H1 (cell line): ENCODE data around the gene TRAPPC6A. TPM values are rescaled to one million over a fixed set of nuclear protein-coding genes. Genes with fewer than 3 reads are reported as not detected.

Experiments
- CTCF ChIA-PET: fragments of 300-600 bp; sonication (Branson Sonifier 250); formaldehyde crosslinking; loops from one replicate; lab custom pipeline; 2021; ENCODE audit not compliant: partially characterized antibody; lab: Charles Lee
- POLR2A ChIA-PET: fragments of 300-600 bp; sonication (Branson Sonifier 250); formaldehyde crosslinking; loops from one replicate; lab custom pipeline; 2021; ENCODE audit warnings: inconsistent platforms; ENCODE audit not compliant: partially characterized antibody; lab: Charles Lee
- DNase-seq, 2 experiments: peaks; one replicate each; pipeline versions ENCODE4 v3.0.0 to v3.0.0-alpha.2; 2010 to 2022; ENCODE audit warnings: low spot score in 2 of 2, low read depth in 1 of 2, mixed read lengths in 1 of 2
- FAIRE-seq: peaks from 2 replicates; lab custom pipeline; 2011; peaks lifted over from hg19 to GRCh38; lab: Jason Lieb, UNC
- H2AFZ ChIP-seq: 2 replicates; pipeline ENCODE4 v1.8.1; 2012; ENCODE audit warnings: low read length, inconsistent platforms
- H2AK5ac ChIP-seq: 2 replicates; pipeline ENCODE4 v1.6.1; 2013; ENCODE audit warnings: low read depth, low read length
- H2BK120ac ChIP-seq: replicated peaks from 2 replicates; pipeline ENCODE3; 2013; ENCODE audit warnings: low read depth, low read length, inconsistent platforms
- H2BK12ac ChIP-seq: 2 replicates; pipeline ENCODE4 v1.6.1; 2013; ENCODE audit warnings: low read depth, low read length
- H2BK15ac ChIP-seq: 2 replicates; pipeline ENCODE4 v1.6.1; 2013; ENCODE audit warnings: low read length
- H2BK20ac ChIP-seq: 2 replicates; pipeline ENCODE4 v1.6.1; 2013; ENCODE audit warnings: low read length
- H2BK5ac ChIP-seq: 2 replicates; pipeline ENCODE4 v1.6.1; 2013; ENCODE audit warnings: low read depth, low read length
- H3K14ac ChIP-seq: 2 replicates; pipeline ENCODE4 v1.6.1; 2013; ENCODE audit warnings: inconsistent platforms; ENCODE audit not compliant: insufficient read length
- H3K18ac ChIP-seq: 2 replicates; pipeline ENCODE4 v1.6.1; 2013; ENCODE audit warnings: low read length; ENCODE audit errors: extremely low read depth
- H3K23ac ChIP-seq: 2 replicates; pipeline ENCODE4 v1.6.1; 2013; ENCODE audit warnings: inconsistent platforms; ENCODE audit not compliant: insufficient read length
- H3K23me2 ChIP-seq: 2 replicates; pipeline ENCODE4 v1.6.1; 2013; ENCODE audit warnings: low read depth, low read length
- H3K27ac ChIP-seq: 2 replicates; pipeline ENCODE4 v1.6.1; 2011; ENCODE audit warnings: low read depth, low read length, inconsistent platforms
- H3K27me3 ChIP-seq, 4 experiments: replicated peaks in 1 of 4; 1 replicate in 1 of 4; 2 replicates in 3 of 4; pipeline versions ENCODE4 v1.6.1 to v1.8.1; 2011 to 2013; ENCODE audit warnings: low read length in 3 of 4, mild to moderate bottlenecking in 3 of 4, inconsistent platforms in 2 of 4, mixed read lengths in 2 of 4, moderate library complexity in 1 of 4; ENCODE audit not compliant: control insufficient read depth in 3 of 4, insufficient read depth in 3 of 4; ENCODE audit errors: extremely low read depth in 1 of 4
- H3K36me3 ChIP-seq, 4 experiments: 2 replicates each; pipeline versions ENCODE4 v1.6.1 to v1.8.1; 2011 to 2013; ENCODE audit warnings: mild to moderate bottlenecking in 4 of 4, low read length in 3 of 4, moderate library complexity in 2 of 4, control low read depth in 1 of 4, inconsistent platforms in 1 of 4; ENCODE audit not compliant: insufficient read depth in 4 of 4, control insufficient read depth in 2 of 4
- H3K4ac ChIP-seq: replicated peaks from 2 replicates; pipeline ENCODE3; 2013; ENCODE audit warnings: low read length, low read depth, mixed read lengths, inconsistent platforms; ENCODE audit not compliant: insufficient read length
- H3K4me1 ChIP-seq, 4 experiments: replicated peaks in 1 of 4; 1 replicate in 1 of 4; 2 replicates in 3 of 4; pipeline versions ENCODE4 v1.6.1 to v1.8.1; 2011 to 2013; ENCODE audit warnings: low read length in 3 of 4, inconsistent platforms in 2 of 4, mixed read lengths in 1 of 4; ENCODE audit not compliant: insufficient read depth in 4 of 4, control insufficient read depth in 3 of 4
- H3K4me2 ChIP-seq, 2 experiments: 2 replicates each; pipeline versions ENCODE4 v1.6.1 to v1.8.1; 2011 to 2013; ENCODE audit warnings: low read depth in 2 of 2, low read length in 2 of 2, control low read depth in 1 of 2, inconsistent platforms in 1 of 2, mild to moderate bottlenecking in 1 of 2; ENCODE audit not compliant: insufficient read depth in 1 of 2
- H3K4me3 ChIP-seq, 4 experiments: fragments of 200-600, 300-600 bp in 1 of 4; sonication (generic), shearing (Covaris generic), sonication (Bioruptor Twin) in 1 of 4; 2 replicates each; pipeline versions ENCODE4 v1.5.1 to v1.8.1; 2011 to 2016; ENCODE audit warnings: low read length in 4 of 4, low read depth in 3 of 4, control low read depth in 2 of 4, inconsistent platforms in 2 of 4, mild to moderate bottlenecking in 2 of 4, mixed read lengths in 1 of 4, moderate library complexity in 1 of 4; ENCODE audit not compliant: insufficient read depth in 2 of 4; ENCODE audit errors: extremely low read depth in 1 of 4
- H3K56ac ChIP-seq: replicated peaks from 2 replicates; pipeline ENCODE3; 2013; ENCODE audit warnings: low read depth, mild to moderate bottlenecking, mixed read lengths, low read length, inconsistent platforms; ENCODE audit not compliant: insufficient read length
- H3K79me1 ChIP-seq: 2 replicates; pipeline ENCODE4 v1.6.1; 2013; ENCODE audit warnings: low read depth, low read length, control low read depth
- H3K79me2 ChIP-seq, 2 experiments: 2 replicates each; pipeline versions ENCODE4 v1.6.1 to v1.8.1; 2012 to 2013; ENCODE audit warnings: low read length in 2 of 2, mild to moderate bottlenecking in 2 of 2, inconsistent platforms in 1 of 2; ENCODE audit not compliant: insufficient read depth in 2 of 2, control insufficient read depth in 1 of 2
- H3K9ac ChIP-seq, 4 experiments: replicated peaks in 1 of 4; 1 replicate in 1 of 4; 2 replicates in 3 of 4; pipeline versions ENCODE4 v1.6.1 to v1.8.1; 2011 to 2013; ENCODE audit warnings: low read depth in 3 of 4, low read length in 3 of 4, control low read depth in 2 of 4, mild to moderate bottlenecking in 2 of 4, moderate library complexity in 2 of 4, inconsistent platforms in 1 of 4; ENCODE audit errors: extremely low read depth in 1 of 4
- H3K9me3 ChIP-seq, 2 experiments: 2 replicates each; pipeline versions ENCODE4 v1.6.1 to v1.8.1; 2012 to 2013; ENCODE audit warnings: mild to moderate bottlenecking in 2 of 2, moderate library complexity in 2 of 2, control low read depth in 1 of 2, inconsistent platforms in 1 of 2, low read depth in 1 of 2, low read length in 1 of 2, mixed read lengths in 1 of 2; ENCODE audit not compliant: insufficient read depth in 2 of 2
- H4K20me1 ChIP-seq, 2 experiments: replicated peaks in 1 of 2; 2 replicates each; pipeline versions ENCODE3 to v1.8.1; 2011 to 2013; ENCODE audit warnings: inconsistent platforms in 2 of 2, low read length in 2 of 2, mild to moderate bottlenecking in 1 of 2; ENCODE audit not compliant: insufficient read depth in 2 of 2, control insufficient read depth in 1 of 2
- H4K5ac ChIP-seq: 2 replicates; pipeline ENCODE4 v1.6.1; 2013; ENCODE audit warnings: low read length, low read depth, mixed read lengths, inconsistent platforms; ENCODE audit not compliant: insufficient read length
- H4K8ac ChIP-seq: 2 replicates; pipeline ENCODE4 v1.8.0; 2013; ENCODE audit warnings: mild to moderate bottlenecking, moderate library complexity, low read length, inconsistent platforms; ENCODE audit not compliant: insufficient read depth; ENCODE audit errors: extremely low read depth
- H4K91ac ChIP-seq: replicated peaks from 2 replicates; pipeline ENCODE3; 2013; ENCODE audit warnings: low read length, mixed read lengths, inconsistent platforms; ENCODE audit not compliant: insufficient read length
- NRF1 ChIP-seq: IDR thresholded peaks from 2 replicates; pipeline ENCODE4 v1.6.1; 2011; ENCODE audit warnings: mild to moderate bottlenecking, low read depth, low read length, improper control_type of control experiment
- WGBS, 2 experiments: shearing (Covaris generic) in 1 of 2; methylation state at CpG; one replicate each; pipeline versions ENCODE4 v1.1.6 to v1.1.7; 2013 to 2015; ENCODE audit warnings: low lambda C conversion rate in 2 of 2, mixed read lengths in 2 of 2, inconsistent platforms in 1 of 2, low coverage in 1 of 2, missing lambda C conversion rate in 1 of 2; ENCODE audit not compliant: insufficient replicate concordance in 2 of 2, insufficient coverage in 1 of 2, insufficient read length in 1 of 2; ENCODE audit errors: extremely low coverage in 1 of 2, missing lambda C conversion rate in 1 of 2; 5-methylcytosine and 5-hydroxymethylcytosine counted together
- polyA plus RNA-seq, 7 experiments: library from polyadenylated mRNA; depleted of rRNA in 3 of 7; stranded (reverse) in 5 of 7; unstranded in 2 of 7; fragments of >200 nt in 5 of 7; fragments of 200-250 nt in 2 of 7; gene quantifications; 1 replicate in 5 of 7; 2 replicates in 1 of 7; 4 replicates in 1 of 7; pipeline versions ENCODE4 v1.2.1 to v1.2.3, GENCODE V29; 2011 to 2013; ENCODE audit warnings: missing spikeins in 2 of 7, mixed read lengths in 2 of 7
- total RNA-seq: library from RNA; stranded (reverse); fragmentation: NEBNext Ultra II Directional; extraction: Animal tissue kit (Norgen Biotek cat#: 25700); gene quantifications from 2 replicates; pipeline ENCODE4 v1.2.1, GENCODE V29; 2021

The TRAPPC6A gene
- total and polyA plus RNA-seq, 2 of the 8 experiments (the other 6 are each of a cell fraction or from before 2014, with no cell fraction given) = 31.8 to 130 TPM

DNA sequence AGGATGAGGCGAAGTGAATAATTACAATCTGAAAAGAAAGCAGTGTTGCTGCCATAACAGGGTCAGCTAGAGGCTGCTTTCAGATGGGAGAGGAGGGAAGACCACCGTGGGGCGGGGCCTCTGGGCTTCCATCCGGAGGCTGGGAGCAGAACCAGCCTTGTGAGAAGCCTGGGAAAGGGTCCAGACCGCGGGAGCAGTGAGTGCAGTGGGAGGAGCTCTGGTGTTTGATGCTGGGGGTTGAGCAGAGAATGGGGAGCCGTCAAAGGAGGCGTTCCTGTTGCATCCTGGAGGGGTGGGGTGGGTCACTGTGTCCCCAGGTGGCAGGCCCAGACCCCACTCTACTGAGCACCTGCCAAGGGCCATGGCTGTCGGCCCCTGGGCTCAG, 35.3 kb downstream of the TRAPPC6A start:
- Histone ChIP-seq H2BK120ac (no peak overlapping the region), H2AK5ac (no peak overlapping the region), H2AFZ (no peak overlapping the region), H2BK5ac (no peak overlapping the region), H3K79me2 (no peaks in the 10 kb centered on the region), H3K36me3 (peaks cover 2 to 17% (median 7%) of the 10 kb centered on the region in 4 experiments; a peak in 5 of 8 replicates), H3K23ac (no peak overlapping the region), H4K91ac (no peak overlapping the region), H3K23me2 (no peaks in the 10 kb centered on the region), H3K4me1 (peaks cover 0 to 8% (median 5%) of the 10 kb centered on the region in 4 experiments; a peak in 5 of 7 replicates), H3K4me2 (no peak overlapping the region), H2BK12ac (no peak overlapping the region), H3K4ac (no peak overlapping the region), H3K14ac (no peak overlapping the region), H2BK15ac (no peak overlapping the region), H2BK20ac (no peak overlapping the region), H3K9ac (no peak overlapping the region), H3K27ac (no peak overlapping the region), H4K5ac (no peak overlapping the region), H3K18ac (no peak overlapping the region), H4K8ac (no peak overlapping the region), H3K79me1 (peaks cover 12% of the 10 kb centered on the region), H3K9me3 (no peaks in the 10 kb centered on the region), H3K56ac (no peak overlapping the region), H4K20me1 (peaks cover 3 to 14% of the 10 kb centered on the region in 2 experiments), H3K27me3 (no peaks in the 10 kb centered on the region), H3K4me3 (no peak overlapping the region)
- 86% methylated on average over 9 of the region's 9 CpGs; no CpG with 5 or more reads in 1 of the 2 experiments for WGBS, 2 experiments
- TF ChIP-seq NRF1 = no peak
- ChIA-PET CTCF (interaction anchor here (0.9 to 5.6 kb wide), 7 partner anchors 18 to 143 kb away, joined by 3 to 44 read pairs (median 4); partner anchors contain the start of genes BLOC1S3 and TRAPPC6A), POLR2A (interaction anchor here (0.8 to 1.0 kb wide), 2 partner anchors 32 to 50 kb away, joined by 3 read pairs; partner anchors contain the start of gene PPP1R37)
- no peak for DNase-seq
- no peak for FAIRE-seq
